Esophagus (tissue), 2 donors: ENCODE results near the gene RNF126. TPM values are rescaled to one million over a fixed set of nuclear protein-coding genes. Genes with fewer than 3 reads are reported as not detected.

Experiments
- H3K27ac ChIP-seq, 2 donors: one replicate each; pipeline ENCODE4 v1.5.1; 2013; ENCODE audit warnings: low read depth in 2 of 2, mild to moderate bottlenecking in 2 of 2, inconsistent platforms in 1 of 2, low read length in 1 of 2, moderate library complexity in 1 of 2
- H3K27me3 ChIP-seq, 2 donors: one replicate each; pipeline ENCODE4 v1.6.1; 2013; ENCODE audit warnings: low read length in 2 of 2, control low read depth in 1 of 2, mild to moderate bottlenecking in 1 of 2; ENCODE audit not compliant: insufficient read depth in 2 of 2, control insufficient read depth in 1 of 2
- H3K36me3 ChIP-seq, 2 donors: one replicate each; pipeline ENCODE4 v1.6.1; 2013; ENCODE audit warnings: low read length in 1 of 2; ENCODE audit not compliant: control insufficient read depth in 2 of 2, insufficient read depth in 2 of 2
- H3K4me1 ChIP-seq, 2 donors: one replicate each; pipeline ENCODE4 v1.6.1; 2013; ENCODE audit warnings: low read length in 1 of 2; ENCODE audit not compliant: control insufficient read depth in 2 of 2, insufficient read depth in 2 of 2
- H3K4me3 ChIP-seq, 2 donors: one replicate each; pipeline ENCODE4 v1.5.1; 2013; ENCODE audit warnings: low read length in 2 of 2, mild to moderate bottlenecking in 2 of 2, low read depth in 1 of 2, moderate library complexity in 1 of 2
- H3K9me3 ChIP-seq, 2 donors: one replicate each; pipeline ENCODE4 v1.6.1; 2013; ENCODE audit warnings: mild to moderate bottlenecking in 2 of 2, low read depth in 1 of 2, low read length in 1 of 2, moderate library complexity in 1 of 2; ENCODE audit not compliant: control insufficient read depth in 2 of 2, insufficient read depth in 1 of 2
- WGBS, 2 donors: extraction: QIAGEN DNeasy Blood & Tissue Kit; methylation state at CpG; one replicate each; pipeline ENCODE4 v1.1.7; 2013; 5-methylcytosine and 5-hydroxymethylcytosine counted together
- polyA plus RNA-seq, 2 donors: library from polyadenylated mRNA; stranded (reverse); fragments of 200-250 nt; gene quantifications; one replicate each; pipeline ENCODE4 v1.2.3, GENCODE V29; 2013
- donor health status: healthy with polysubstance abuse.
- donor health status: Bipolar disorder and iron deficiency.

The RNF126 gene
- polyA plus RNA-seq = 10 to 100 TPM; 38.4 to 61.5 TPM

- WGBS, 2 donors = 1 to 2% methylated on average over 54 to 97 of the region's 97 CpGs
- Histone ChIP-seq H3K27me3 (no peaks in the 10 kb centered on the region), H3K36me3 (peaks cover 0 to 1% of the 10 kb centered on the region in 2 donors), H3K4me3 (peak within 1 kb of the TSS; percentile 98), H3K27ac (peak within 1 kb of the TSS; percentile 94 to 97), H3K9me3 (no peaks in the 10 kb centered on the region), H3K4me1 (peaks cover 22 to 40% of the 10 kb centered on the region in 2 donors)
Observed at GRCh38 chr19:662962-663681, at the start of gene RNF126. RNF126 (minus strand) TSS chr19:663214; CDS start chr19:663121, 93 bp downstream.

GRCh38 chr19:711254-711653 is 48.2 kb upstream of the RNF126 start:
- Histone ChIP-seq H3K36me3 (no peaks in the 10 kb centered on the region), H3K4me1 (peaks cover 0 to 7% of the 10 kb centered on the region in 2 donors), H3K9me3 (peaks cover 0 to 9% of the 10 kb centered on the region in 2 donors), H3K4me3 (no peak overlapping the region), H3K27me3 (peaks cover 0 to 3% of the 10 kb centered on the region in 2 donors), H3K27ac (no peak overlapping the region)
- WGBS, 2 donors = 75 to 76% methylated on average over 8 of the region's 8 CpGs

- H3K36me3 ChIP-seq = no peaks in the 10 kb centered on the region
- peak overlapping the region in 1 of 2 donors; percentile 39 for H3K27ac ChIP-seq
- H3K9me3 ChIP-seq = peaks cover 0 to 9% of the 10 kb centered on the region in 2 donors
- H3K4me1 ChIP-seq = peaks cover 0 to 7% of the 10 kb centered on the region in 2 donors
- no peak overlapping the region for H3K4me3 ChIP-seq
- 45 to 46% methylated on average over 21 of the region's 21 CpGs for WGBS, 2 donors
- H3K27me3 ChIP-seq = peaks cover 0 to 3% of the 10 kb centered on the region in 2 donors
Observed at GRCh38 chr19:710767-711166, 47.8 kb upstream of the RNF126 start.

GRCh38 chr19:709965-710571 is 47.1 kb upstream of the RNF126 start:
- H3K36me3 ChIP-seq = no peaks in the 10 kb centered on the region
- peaks cover 0 to 2% of the 10 kb centered on the region in 2 donors for H3K9me3 ChIP-seq
- peak overlapping the region; percentile 51 to 58 for H3K4me3 ChIP-seq
- peak overlapping the region; percentile 63 to 69 for H3K27ac ChIP-seq
- peaks cover 0 to 3% of the 10 kb centered on the region in 2 donors for H3K27me3 ChIP-seq
- WGBS, 2 donors = 12 to 16% methylated on average over 25 to 27 of the region's 27 CpGs
- H3K4me1 ChIP-seq = peaks cover 0 to 7% of the 10 kb centered on the region in 2 donors

GRCh38 chr19:709196-709964 is 46.4 kb upstream of the RNF126 start:
- 2 to 3% methylated on average over 52 to 78 of the region's 78 CpGs for WGBS, 2 donors
- Histone ChIP-seq H3K4me1 (peaks cover 0 to 7% of the 10 kb centered on the region in 2 donors), H3K4me3 (peak overlapping the region; percentile 51 to 58), H3K27ac (peak overlapping the region; percentile 63 to 69), H3K9me3 (peaks cover 0 to 2% of the 10 kb centered on the region in 2 donors), H3K27me3 (peaks cover 0 to 3% of the 10 kb centered on the region in 2 donors), H3K36me3 (no peaks in the 10 kb centered on the region)

- Histone ChIP-seq H3K27me3 (peaks cover 0 to 3% of the 10 kb centered on the region in 2 donors), H3K4me3 (peak within 1 kb of the TSS; percentile 51 to 58), H3K27ac (peak within 1 kb of the TSS; percentile 63 to 69), H3K9me3 (peaks cover 6% of the 10 kb centered on the region in 2 donors), H3K4me1 (peaks cover 0 to 10% of the 10 kb centered on the region in 2 donors), H3K36me3 (no peaks in the 10 kb centered on the region)
- WGBS, 2 donors = 7 to 15% methylated on average over 42 to 80 of the region's 93 CpGs
Observed at GRCh38 chr19:708154-709143, 45.4 kb upstream of the RNF126 start, which contains the start of gene PALM. PALM (plus strand) TSS chr19:708935; CDS start chr19:709147, 212 bp downstream.

- WGBS, 2 donors = 30 to 31% methylated on average over 14 of the region's 14 CpGs
- Histone ChIP-seq H3K4me1 (peaks cover 0 to 2% of the 10 kb centered on the region in 2 donors), H3K27ac (no peak overlapping the region), H3K9me3 (peaks cover 6% of the 10 kb centered on the region in 2 donors), H3K4me3 (no peak overlapping the region), H3K27me3 (no peaks in the 10 kb centered on the region), H3K36me3 (no peaks in the 10 kb centered on the region)
Observed at GRCh38 chr19:704447-704741, 41.4 kb upstream of the RNF126 start.

GRCh38 chr19:703651-704446 is 40.8 kb upstream of the RNF126 start:
- 11 to 13% methylated on average over 36 to 50 of the region's 50 CpGs for WGBS, 2 donors

More at GRCh38 chr19:703651-704446, 40.8 kb upstream of the RNF126 start:
- Histone ChIP-seq H3K27ac (no peak overlapping the region), H3K27me3 (no peaks in the 10 kb centered on the region), H3K36me3 (no peaks in the 10 kb centered on the region), H3K9me3 (peaks cover 6% of the 10 kb centered on the region in 2 donors), H3K4me1 (peaks cover 0 to 2% of the 10 kb centered on the region in 2 donors), H3K4me3 (no peak overlapping the region)
